AG04450 (cell line): ENCODE results near the gene ALDH7A1. TPM values are rescaled to one million over a fixed set of nuclear protein-coding genes. Genes with fewer than 3 reads are reported as not detected.

ENCODE experiments used
- CTCF ChIA-PET: fragments of 300-600, 350-600 bp; formaldehyde crosslinking; extraction: SDS; loops from one replicate; lab custom pipeline; 2022; ENCODE audit warnings: antibody characterized with exemption, inconsistent platforms; lab: Charles Lee
- POLR2A ChIA-PET: fragments of 350-600 bp; formaldehyde crosslinking; extraction: SDS; loops from one replicate; lab custom pipeline; 2021; ENCODE audit warnings: antibody characterized with exemption, inconsistent platforms; lab: Yijun Ruan, JAX
- DNase-seq: peaks from one replicate; pipeline ENCODE4 v3.0.0-alpha.2; 2011; ENCODE audit warnings: low read depth, low spot score
- H3K27ac ChIP-seq: one replicate; pipeline ENCODE4 v1.5.1; 2012; ENCODE audit warnings: low read depth, low read length, control low read depth
- H3K27me3 ChIP-seq: one replicate; pipeline ENCODE4 v1.6.0; 2012; ENCODE audit warnings: low read length; ENCODE audit not compliant: control insufficient read depth, insufficient read depth
- H3K4me3 ChIP-seq: 2 replicates; pipeline ENCODE4 v1.5.1; 2011; ENCODE audit warnings: mild to moderate bottlenecking, low read depth, low read length, control low read depth
- H3K9me3 ChIP-seq: 2 replicates; pipeline ENCODE4 v1.5.1; 2012; ENCODE audit warnings: low read length; ENCODE audit not compliant: control insufficient read depth, insufficient read depth
- polyA plus RNA-seq: library from polyadenylated mRNA; depleted of rRNA; stranded (reverse); fragments of >200 nt; gene quantifications from 2 replicates; pipeline ENCODE4 v1.2.3, GENCODE V29; 2011
- TF ChIP-seq, protein P1 (sequence below): IDR thresholded peaks from 2 replicates; pipeline ENCODE4 v1.5.1; 2011; ENCODE audit warnings: low read depth, low read length, control low read depth, inconsistent platforms

Gene ALDH7A1
- polyA plus RNA-seq, 1 experiment = 97.2 TPM

GRCh38 chr5:126615286-126615685 lies 20.3 kb upstream of the ALDH7A1 start:
- no peaks in the 10 kb centered on the region for H3K9me3 ChIP-seq
- DNase-seq = no peak
- H3K4me3 ChIP-seq = no peak overlapping the region
- H3K27me3 ChIP-seq = no peaks in the 10 kb centered on the region
- CTCF ChIA-PET = no interaction called here
- TF ChIP-seq, protein P1, sequence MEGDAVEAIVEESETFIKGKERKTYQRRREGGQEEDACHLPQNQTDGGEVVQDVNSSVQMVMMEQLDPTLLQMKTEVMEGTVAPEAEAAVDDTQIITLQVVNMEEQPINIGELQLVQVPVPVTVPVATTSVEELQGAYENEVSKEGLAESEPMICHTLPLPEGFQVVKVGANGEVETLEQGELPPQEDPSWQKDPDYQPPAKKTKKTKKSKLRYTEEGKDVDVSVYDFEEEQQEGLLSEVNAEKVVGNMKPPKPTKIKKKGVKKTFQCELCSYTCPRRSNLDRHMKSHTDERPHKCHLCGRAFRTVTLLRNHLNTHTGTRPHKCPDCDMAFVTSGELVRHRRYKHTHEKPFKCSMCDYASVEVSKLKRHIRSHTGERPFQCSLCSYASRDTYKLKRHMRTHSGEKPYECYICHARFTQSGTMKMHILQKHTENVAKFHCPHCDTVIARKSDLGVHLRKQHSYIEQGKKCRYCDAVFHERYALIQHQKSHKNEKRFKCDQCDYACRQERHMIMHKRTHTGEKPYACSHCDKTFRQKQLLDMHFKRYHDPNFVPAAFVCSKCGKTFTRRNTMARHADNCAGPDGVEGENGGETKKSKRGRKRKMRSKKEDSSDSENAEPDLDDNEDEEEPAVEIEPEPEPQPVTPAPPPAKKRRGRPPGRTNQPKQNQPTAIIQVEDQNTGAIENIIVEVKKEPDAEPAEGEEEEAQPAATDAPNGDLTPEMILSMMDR = no peak
- POLR2A ChIA-PET = interaction anchor here (1.1 kb wide), 1 partner anchor 21 kb away, joined by 3 read pairs; the partner anchor contains the start of gene ALDH7A1
- no peak overlapping the region for H3K27ac ChIP-seq

DNA sequence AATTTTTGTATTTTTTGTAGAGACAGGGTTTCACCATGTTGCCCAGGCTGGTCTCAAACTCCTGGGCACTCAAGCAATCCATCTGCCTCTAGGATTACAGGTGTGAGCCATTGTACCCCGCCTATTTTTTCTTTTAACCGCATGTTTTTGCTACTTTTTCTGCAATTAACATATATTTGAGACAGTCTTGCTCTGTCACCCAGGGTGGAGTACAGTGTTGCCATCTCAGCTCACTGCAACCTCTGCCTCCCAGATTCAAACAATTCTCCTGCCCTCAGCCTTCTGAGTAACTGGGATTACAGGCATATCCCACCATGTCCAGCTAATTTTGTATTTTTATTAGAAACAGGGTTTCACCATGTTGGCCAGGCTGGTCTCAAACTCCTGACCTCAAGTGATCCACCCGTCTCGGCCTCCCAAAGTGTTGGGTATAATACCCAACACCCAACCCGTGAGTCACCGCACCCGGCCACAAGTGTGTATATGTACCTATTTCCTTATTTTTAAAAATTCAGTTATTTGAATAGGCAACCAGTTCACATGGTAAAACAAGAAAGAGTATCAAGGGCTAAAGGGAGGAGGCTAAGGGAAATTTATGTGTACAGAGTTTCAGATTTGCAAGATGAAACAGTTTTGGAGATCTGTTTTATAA lies 19.0 kb upstream of the ALDH7A1 start:
- TF ChIP-seq, protein P1 = no peak
- no peak overlapping the region for H3K4me3 ChIP-seq
- ChIA-PET CTCF (interaction anchor here (1.1 kb wide), 1 partner anchor 14 kb away, joined by 3 read pairs; no protein-coding TSS in a partner anchor), POLR2A (interaction anchor here (0.6 kb wide), 1 partner anchor 13 kb away, joined by 5 read pairs; no protein-coding TSS in a partner anchor)
- no peaks in the 10 kb centered on the region for H3K9me3 ChIP-seq
- H3K27me3 ChIP-seq = no peaks in the 10 kb centered on the region
- no peak for DNase-seq
- H3K27ac ChIP-seq = no peak overlapping the region

DNA sequence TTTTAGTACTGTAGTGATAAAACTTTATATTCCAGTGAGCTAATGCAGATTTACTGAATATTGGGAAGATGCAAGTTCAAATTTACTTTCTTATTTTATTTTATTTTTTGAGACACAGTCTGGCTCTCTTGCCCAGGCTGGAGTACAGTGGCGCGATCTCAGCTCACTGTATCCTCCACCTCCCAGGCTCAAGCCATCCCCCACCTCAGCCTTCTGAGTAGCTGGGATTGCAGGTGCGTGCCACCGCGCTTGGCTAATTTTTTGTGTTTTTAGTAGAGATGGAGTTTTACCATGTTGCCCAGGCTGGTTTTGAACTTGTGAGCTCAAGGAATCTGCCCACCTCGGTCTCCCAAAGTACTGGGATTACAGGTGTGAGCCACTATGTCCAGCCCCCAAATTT lies 15.6 kb upstream of the ALDH7A1 start:
- POLR2A ChIA-PET = no interaction called here
- H3K4me3 ChIP-seq = no peak overlapping the region
- TF ChIP-seq, protein P1 = no peak
- DNase-seq = no peak
- H3K27ac ChIP-seq = no peak overlapping the region
- H3K27me3 ChIP-seq = no peaks in the 10 kb centered on the region
- CTCF ChIA-PET = interaction anchor here (1.5 to 3.2 kb wide), 2 partner anchors 10 to 191 kb away, joined by 4 to 20 read pairs; partner anchors contain the start of gene PHAX
- no peaks in the 10 kb centered on the region for H3K9me3 ChIP-seq

GRCh38 chr5:126610160-126610559 lies 15.1 kb upstream of the ALDH7A1 start:
- TF ChIP-seq, protein P1 = no peak
- no peak for DNase-seq
- CTCF ChIA-PET = interaction anchor here (1.5 to 3.2 kb wide), 2 partner anchors 9 to 192 kb away, joined by 4 to 20 read pairs; partner anchors contain the start of gene PHAX
- POLR2A ChIA-PET = interaction anchor here (0.7 kb wide), 1 partner anchor 1589 kb away, joined by 4 read pairs; no protein-coding TSS in a partner anchor
- no peak overlapping the region for H3K27ac ChIP-seq
- H3K27me3 ChIP-seq = no peaks in the 10 kb centered on the region
- no peaks in the 10 kb centered on the region for H3K9me3 ChIP-seq
- H3K4me3 ChIP-seq = no peak overlapping the region

GRCh38 chr5:126605525-126605924 lies 10.5 kb upstream of the ALDH7A1 start:
- no peaks in the 10 kb centered on the region for H3K9me3 ChIP-seq
- CTCF ChIA-PET = no interaction called here
- no peak overlapping the region for H3K27ac ChIP-seq
- DNase-seq = no peak
- no peak overlapping the region for H3K4me3 ChIP-seq
- POLR2A ChIA-PET = interaction anchor here (1.2 kb wide), 1 partner anchor 11 kb away, joined by 5 read pairs; the partner anchor contains the start of gene ALDH7A1
- no peaks in the 10 kb centered on the region for H3K27me3 ChIP-seq
- TF ChIP-seq, protein P1 = no peak
